HG03064 (cell line): ENCODE measurements around the gene KAT8.

Experiments used
- ATAC-seq: cut with Tn5 transposase; IDR thresholded peaks from one replicate; pipeline ENCODE4 v1.9.1; 2021; ENCODE audit warnings: low read depth; ENCODE audit not compliant: unreplicated experiment

KAT8 gene

GRCh38 chr16:31117384-31118222 lies at the start of gene KAT8:
Gene KAT8, plus strand, starts transcription at chr16:31117664. Its CDS starts 18 bp downstream, at chr16:31117682.
- ATAC-seq: peak; percentile 87

- ATAC-seq: no peak
Observed at GRCh38 chr16:31071861-31072260, 45.6 kb upstream of the KAT8 start.

GRCh38 chr16:31072540-31073141 lies 44.8 kb upstream of the KAT8 start:
- peak; percentile 6 for ATAC-seq

GRCh38 chr16:31073142-31073969 lies 44.1 kb upstream of the KAT8 start:
- peak; percentile 50 for ATAC-seq

GRCh38 chr16:31073970-31074813 lies 43.3 kb upstream of the KAT8 start, which contains the start of the genes ZNF646 and ZNF668:
Gene ZNF646, plus strand, starts transcription at chr16:31074422. Its CDS starts 1,903 bp downstream, at chr16:31076325.
Gene ZNF668, minus strand, starts transcription at chr16:31074240. Its CDS starts 9,781 bp downstream, at chr16:31064459.
- ATAC-seq: peak; percentile 64

- no peak for ATAC-seq
Observed at GRCh38 chr16:31074814-31075183, 42.7 kb upstream of the KAT8 start.

- no peak for ATAC-seq
Observed at GRCh38 chr16:31076319-31076718, 41.1 kb upstream of the KAT8 start.

- no peak for ATAC-seq
Observed at GRCh38 chr16:31077024-31077423, 40.4 kb upstream of the KAT8 start.

- ATAC-seq: no peak
Observed at GRCh38 chr16:31077592-31078396, 39.7 kb upstream of the KAT8 start.

GRCh38 chr16:31078597-31079341 lies 38.7 kb upstream of the KAT8 start:
- no peak for ATAC-seq

- ATAC-seq: no peak
Observed at GRCh38 chr16:31079342-31079944, 38.0 kb upstream of the KAT8 start.

GRCh38 chr16:31080035-31080629 lies 37.3 kb upstream of the KAT8 start:
- ATAC-seq: no peak

- ATAC-seq: no peak
Observed at GRCh38 chr16:31080756-31081419, 36.6 kb upstream of the KAT8 start.

GRCh38 chr16:31081428-31082351 lies 35.8 kb upstream of the KAT8 start:
- ATAC-seq: no peak

- no peak for ATAC-seq
Observed at GRCh38 chr16:31082368-31083045, 35.0 kb upstream of the KAT8 start.

GRCh38 chr16:31083081-31083480 lies 34.4 kb upstream of the KAT8 start:
- no peak for ATAC-seq
